GM21619 (cell line): ENCODE results near the gene SNX33.

Source experiments
- ATAC-seq: cut with Tn5 transposase; IDR thresholded peaks from one replicate; pipeline ENCODE4 v1.9.1; 2021; ENCODE audit not compliant: unreplicated experiment

Gene SNX33

GRCh38 chr15:75640483-75641178 is 7.1 kb upstream of the SNX33 start:
- peak; percentile 27 for ATAC-seq

- no peak for ATAC-seq
Measured at GRCh38 chr15:75641179-75641503, 6.6 kb upstream of the SNX33 start.

GRCh38 chr15:75641603-75642002 is 6.1 kb upstream of the SNX33 start:
- ATAC-seq, result no peak

- no peak for ATAC-seq
Measured at GRCh38 chr15:75644376-75644775, 3.3 kb upstream of the SNX33 start.

- no peak for ATAC-seq
Measured at GRCh38 chr15:75646112-75646943, 1.4 kb upstream of the SNX33 start.

- no peak for ATAC-seq
Measured at GRCh38 chr15:75646944-75647364, 758 bp upstream of the SNX33 start.

- ATAC-seq, result no peak
Measured at GRCh38 chr15:75648156-75649000, 666 bp downstream of the SNX33 start.

- no peak for ATAC-seq
Measured at GRCh38 chr15:75649045-75649761, 1.5 kb downstream of the SNX33 start.

GRCh38 chr15:75649848-75650247 is 2.1 kb downstream of the SNX33 start:
- no peak for ATAC-seq

GRCh38 chr15:75650908-75651809 is 3.4 kb downstream of the SNX33 start:
- no peak for ATAC-seq

- ATAC-seq, result no peak
Measured at GRCh38 chr15:75651810-75652543, 4.3 kb downstream of the SNX33 start.

- no peak for ATAC-seq
Measured at GRCh38 chr15:75653347-75653913, 5.7 kb downstream of the SNX33 start.

GRCh38 chr15:75654201-75654907 is 6.6 kb downstream of the SNX33 start:
- ATAC-seq, result no peak

GRCh38 chr15:75655931-75656330 is 8.2 kb downstream of the SNX33 start:
- ATAC-seq, result no peak

GRCh38 chr15:75656331-75656730 is 8.6 kb downstream of the SNX33 start:
- ATAC-seq, result no peak

- no peak for ATAC-seq
Measured at GRCh38 chr15:75656813-75657212, 9.1 kb downstream of the SNX33 start.

GRCh38 chr15:75659141-75659771 is 11.5 kb downstream of the SNX33 start:
- ATAC-seq, result no peak
